Inflammatory macrophage (primary cell): Measurements from ENCODE around the gene SLC25A17.
"Not testable (repeated sequence)": the region's sequence is repeated elsewhere in the genome, so short reads cannot be mapped to it uniquely, and the experiment has no call there.

ENCODE experiments used
- DNase-seq, 2 donors: peaks; one replicate each; pipeline ENCODE4 v3.0.0-alpha.2; 2020 to 2022

The SLC25A17 gene

DNA sequence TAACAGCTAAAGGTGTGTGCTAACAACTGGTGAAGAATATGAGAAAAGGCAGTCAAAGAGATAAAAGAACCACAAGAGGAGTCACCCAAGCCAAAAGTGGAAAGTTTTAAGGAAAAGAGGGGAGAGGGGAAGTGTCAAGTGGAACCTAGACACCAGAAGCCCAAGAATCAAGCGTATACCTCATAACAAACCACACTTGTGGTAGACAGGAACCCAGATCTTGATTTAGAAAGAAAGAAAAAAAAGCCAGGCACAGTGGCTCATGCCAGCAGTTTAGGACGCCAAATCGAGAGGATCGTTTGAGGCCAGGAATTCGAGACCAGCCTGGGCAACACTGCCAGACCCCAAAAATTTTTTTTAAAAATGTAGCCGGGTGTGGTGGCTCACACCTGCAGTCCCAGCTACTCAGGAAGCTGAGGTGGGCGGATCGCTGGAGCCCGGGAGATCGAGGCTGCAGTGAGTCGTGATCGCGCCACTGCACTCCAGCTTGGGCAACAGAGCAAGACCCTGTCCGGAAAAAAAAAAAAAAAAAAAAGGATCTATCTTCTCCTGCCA is 877 bp downstream of the SLC25A17 start:
- DNase-seq: no peak

DNA sequence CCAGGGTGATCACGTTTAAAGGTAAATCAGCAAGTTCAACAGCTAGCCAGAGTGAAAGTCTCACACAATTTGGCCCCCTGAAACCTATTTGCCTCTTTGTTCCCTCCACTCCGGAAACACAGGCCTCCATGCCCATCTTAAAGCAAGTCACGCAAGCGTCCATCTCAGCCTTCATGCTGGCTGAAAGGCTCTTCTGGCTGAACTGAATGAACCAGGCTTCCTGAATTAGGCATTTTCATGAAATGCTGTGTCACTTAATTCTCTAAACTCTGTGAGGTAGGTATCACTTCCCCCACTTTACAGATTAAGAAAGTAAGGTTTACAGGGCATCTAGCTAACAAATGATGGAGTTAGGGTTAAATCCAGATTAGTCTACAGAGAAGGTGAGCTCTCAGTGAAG is 1.4 kb downstream of the SLC25A17 start:
- DNase-seq: no peak

- no peak for DNase-seq
Observed at GRCh38 chr22:40813912-40814315, 5.2 kb downstream of the SLC25A17 start.

DNA sequence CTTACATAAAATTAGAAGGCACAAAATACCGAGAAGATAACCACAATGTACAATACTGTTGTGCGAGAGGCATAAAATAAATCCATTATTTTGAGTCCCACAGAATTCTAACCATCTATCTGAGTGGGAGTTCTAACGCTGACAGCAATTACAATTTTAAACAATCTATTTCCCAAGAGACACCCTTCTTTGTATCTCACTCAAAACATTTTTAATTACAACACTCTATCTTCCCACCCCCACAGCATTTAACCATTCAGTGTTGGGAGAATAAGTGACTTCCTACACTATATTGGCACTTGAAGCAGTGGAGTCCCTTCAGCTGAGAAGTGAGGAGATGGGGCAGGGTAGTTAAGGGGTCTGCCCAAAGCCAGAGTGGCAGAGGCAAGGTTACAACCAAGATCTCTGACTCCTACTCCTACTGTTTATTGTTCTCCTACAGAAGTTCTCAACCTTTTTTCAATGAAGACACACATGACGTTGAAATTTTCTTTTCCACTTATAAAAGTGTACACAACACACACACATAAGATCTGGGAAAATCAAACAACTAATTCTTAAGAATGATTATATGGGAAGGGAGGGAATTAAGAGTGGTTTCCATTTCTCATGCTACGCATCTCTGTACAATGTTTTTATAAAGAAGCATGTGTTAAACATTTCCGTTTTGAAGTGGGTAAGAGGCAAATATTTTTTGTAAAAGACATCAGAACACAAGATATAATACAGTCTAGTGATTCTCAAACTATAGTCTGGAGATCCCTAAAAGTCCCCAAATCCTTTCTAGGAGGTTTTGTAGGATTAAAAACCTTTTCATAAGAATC is 10.9 kb downstream of the SLC25A17 start:
- peak in 1 of 2 donors; percentile 14 for DNase-seq

DNA sequence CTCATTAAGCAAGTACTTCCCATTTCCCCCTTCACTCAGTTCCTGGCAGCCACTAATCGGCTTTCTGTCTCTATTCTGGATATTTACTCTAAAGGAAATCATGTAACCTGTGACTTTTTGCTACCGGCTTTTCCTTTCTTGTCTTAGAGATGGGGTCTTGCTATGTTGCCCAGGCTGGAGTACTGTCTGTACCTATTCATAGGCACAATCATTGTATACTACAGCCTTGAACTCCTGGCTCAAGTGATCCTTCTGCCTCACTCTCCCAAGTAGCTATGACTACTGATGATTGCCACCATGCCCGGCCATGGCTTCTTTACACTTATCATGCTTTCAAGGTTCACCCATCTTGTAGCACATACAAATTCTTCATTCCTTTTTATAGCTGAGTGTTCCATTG is 12.4 kb downstream of the SLC25A17 start:
- DNase-seq: no peak

- DNase-seq: no peak
Observed at GRCh38 chr22:40805699-40806203, 13.4 kb downstream of the SLC25A17 start.

- no peak for DNase-seq
Observed at GRCh38 chr22:40805239-40805638, 13.9 kb downstream of the SLC25A17 start.

DNA sequence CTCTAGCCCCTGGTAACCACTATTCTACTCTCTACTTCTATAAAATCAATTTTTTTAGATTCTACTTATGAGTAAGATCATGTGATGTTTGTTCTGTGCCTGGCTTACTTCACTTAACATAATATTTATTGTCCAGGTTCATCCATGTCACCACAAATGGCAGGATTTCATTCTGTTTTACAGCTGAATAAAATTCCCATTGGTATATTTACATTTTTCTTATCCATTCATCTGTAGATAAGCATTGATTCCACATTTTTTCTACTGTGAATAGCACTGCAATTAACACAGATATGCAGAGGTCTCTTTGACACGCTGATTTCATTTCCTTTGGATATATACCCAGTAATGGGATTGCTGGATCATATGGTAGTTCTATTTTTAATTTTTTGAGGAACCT is 15.8 kb downstream of the SLC25A17 start:
- no peak for DNase-seq

GRCh38 chr22:40799008-40799407 is 20.1 kb downstream of the SLC25A17 start:
- DNase-seq: no peak

- DNase-seq: no peak
Observed at GRCh38 chr22:40797427-40797826, 21.7 kb downstream of the SLC25A17 start.

DNA sequence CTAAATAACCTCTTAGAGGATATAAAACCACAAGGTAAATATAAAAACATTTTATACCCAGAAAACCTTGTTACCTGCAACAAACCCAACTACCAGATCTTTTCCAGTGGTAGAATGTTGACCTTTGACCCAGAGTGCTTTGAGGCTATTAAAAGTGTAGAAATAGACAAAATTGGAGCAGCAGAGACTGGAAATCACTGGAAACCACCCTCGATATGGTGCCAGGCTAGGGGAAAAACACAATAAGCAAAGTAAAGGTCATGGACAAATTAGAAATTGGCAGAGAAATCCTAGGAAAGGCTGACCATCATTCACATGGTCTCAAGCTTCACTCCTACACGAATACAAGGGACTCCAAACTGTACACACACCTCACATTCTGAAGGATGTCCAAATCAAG is 26.7 kb downstream of the SLC25A17 start:
- DNase-seq: no peak

DNA sequence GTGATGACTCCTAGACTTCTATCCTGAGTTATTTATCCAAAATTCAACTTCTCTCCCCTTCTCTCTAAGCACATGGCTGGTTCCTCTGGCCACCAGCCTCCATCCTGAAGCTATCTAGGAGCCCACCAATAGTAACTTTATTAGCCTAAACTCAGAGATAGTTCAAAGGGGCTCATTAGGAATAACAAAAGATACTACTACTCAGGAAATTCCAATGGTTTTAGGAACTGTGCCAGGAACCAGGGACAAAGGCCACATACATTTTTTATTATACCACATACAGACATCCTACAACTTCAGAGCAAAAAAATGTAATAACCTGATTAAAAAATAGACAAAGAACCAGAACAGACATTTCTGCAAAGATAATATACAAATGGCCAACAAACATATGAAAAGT is 27.9 kb downstream of the SLC25A17 start:
- no peak for DNase-seq

- DNase-seq: no peak
Observed at GRCh38 chr22:40789131-40789530, 30.0 kb downstream of the SLC25A17 start.

- no peak for DNase-seq
Observed at GRCh38 chr22:40782521-40782920, 36.6 kb downstream of the SLC25A17 start.

GRCh38 chr22:40781749-40782148 is 37.4 kb downstream of the SLC25A17 start:
- DNase-seq: not testable (repeated sequence)

DNA sequence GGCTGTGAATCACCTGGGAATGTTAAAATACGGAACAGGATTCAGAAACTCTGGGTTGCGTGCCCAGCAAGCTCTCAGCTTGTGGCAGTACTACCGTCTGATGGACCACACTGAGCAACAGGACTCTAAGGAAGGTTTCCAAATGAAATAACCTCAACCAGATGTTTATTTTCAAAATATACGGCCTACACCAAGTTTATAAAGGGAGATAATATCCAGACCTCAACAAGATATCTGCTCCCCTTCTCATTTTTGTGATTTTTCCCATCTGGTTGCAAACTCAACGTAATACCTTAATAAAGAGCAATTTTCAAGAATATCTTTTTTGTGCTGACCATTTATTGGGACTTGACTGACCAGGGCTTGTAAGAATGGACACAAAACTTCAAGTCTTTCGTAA is 49.4 kb downstream of the SLC25A17 start:
- no peak for DNase-seq

GRCh38 chr22:40768206-40768605 is 50.9 kb downstream of the SLC25A17 start:
- no peak for DNase-seq

GRCh38 chr22:40766956-40767355 is 52.2 kb downstream of the SLC25A17 start:
- DNase-seq: no peak

DNA sequence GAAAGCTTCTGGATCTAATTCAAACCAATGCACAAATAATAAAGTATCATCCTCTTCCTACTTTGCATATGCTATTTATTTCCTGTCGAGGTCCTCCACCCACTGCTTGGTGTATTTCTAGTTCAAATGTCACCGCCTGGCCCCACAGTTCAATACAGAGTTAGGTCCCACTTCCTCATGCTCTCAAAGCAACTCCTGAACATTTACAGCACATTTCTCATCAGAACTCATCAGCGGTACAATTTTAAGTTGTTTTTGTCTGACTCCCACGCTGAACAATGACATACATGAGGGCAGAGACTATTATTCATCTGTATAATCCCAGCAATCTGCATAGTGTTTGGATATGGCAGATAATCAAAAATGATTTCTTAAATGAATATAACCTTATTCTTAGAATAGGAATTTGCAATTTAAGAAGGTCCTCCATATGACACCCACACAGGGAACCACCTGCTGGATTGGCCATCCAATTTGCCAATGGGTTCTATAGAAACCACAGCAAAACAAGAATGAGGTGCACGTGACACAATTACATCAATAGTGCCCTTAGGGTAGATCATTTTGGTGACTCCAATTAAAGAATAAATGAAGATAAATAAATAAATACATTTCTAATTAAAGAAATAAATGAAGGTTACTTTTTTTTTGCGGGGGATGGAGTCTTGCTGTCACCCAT is 54.2 kb downstream of the SLC25A17 start:
- DNase-seq: peak; percentile 52 to 68

- DNase-seq: no peak
Observed at GRCh38 chr22:40759294-40759840, 59.8 kb downstream of the SLC25A17 start.

- not testable (repeated sequence) for DNase-seq
Observed at GRCh38 chr22:40758851-40759250, 60.3 kb downstream of the SLC25A17 start.

GRCh38 chr22:40758390-40758789 is 60.8 kb downstream of the SLC25A17 start:
- no peak for DNase-seq

- DNase-seq: peak; percentile 51 to 73
Observed at GRCh38 chr22:40757071-40757470, 62.1 kb downstream of the SLC25A17 start.
